B cell (primary cell): ENCODE data around the gene GPC3. TPM values are rescaled to one million over a fixed set of nuclear protein-coding genes. Genes with fewer than 3 reads are reported as not detected.

ENCODE experiments used
- ATAC-seq: fragments of 200-7000 bp; cut with Tn5 transposase; one replicate; pipeline ENCODE4 v1.10.0; 2021; ENCODE audit warnings: low read depth, mild to moderate bottlenecking, moderate number of reproducible peaks, moderate library complexity
- CTCF ChIA-PET: fragments of 350-600 bp; sonication (Branson Sonifier 250); formaldehyde crosslinking; loops from one replicate; lab custom pipeline; 2021; ENCODE audit warnings: antibody characterized with exemption, inconsistent platforms; lab: Charles Lee
- POLR2A ChIA-PET: fragments of 350-600 bp; sonication (Branson Sonifier 250); formaldehyde crosslinking; loops from one replicate; lab custom pipeline; 2021; ENCODE audit warnings: antibody characterized with exemption; lab: Charles Lee
- DNase-seq: peaks from one replicate; pipeline ENCODE4 v3.0.0; 2013
- H2AFZ ChIP-seq: 2 replicates; pipeline ENCODE4 v1.6.1; 2012; ENCODE audit warnings: mild to moderate bottlenecking, low read depth, low read length; ENCODE audit not compliant: insufficient read depth, poor library complexity, severe bottlenecking
- H3K27ac ChIP-seq, 2 donors: 1 replicate in 1 of 2; 2 replicates in 1 of 2; pipeline ENCODE4 v1.5.1; 2012 to 2013; ENCODE audit warnings: low read length in 2 of 2, mild to moderate bottlenecking in 2 of 2, moderate library complexity in 1 of 2
- H3K27me3 ChIP-seq, 4 experiments: fragments of 200-600 bp in 1 of 4; sonication (generic) in 1 of 4; replicated peaks in 1 of 4; 1 replicate in 2 of 4; 2 replicates in 2 of 4; pipeline versions ENCODE4 v1.6.1 to v1.7.0; 2013 to 2016; ENCODE audit warnings: low read length in 3 of 4, mild to moderate bottlenecking in 2 of 4, mixed read lengths in 1 of 4, moderate library complexity in 1 of 4; ENCODE audit not compliant: insufficient read depth in 4 of 4, control insufficient read depth in 3 of 4; ENCODE audit errors: control extremely low read depth in 1 of 4
- H3K36me3 ChIP-seq, 2 experiments: replicated peaks in 1 of 2; 1 replicate in 1 of 2; 2 replicates in 1 of 2; pipeline versions ENCODE4 v1.6.1 to v1.7.1; 2013; ENCODE audit warnings: low read length in 1 of 2; ENCODE audit not compliant: insufficient read depth in 2 of 2, control insufficient read depth in 1 of 2; ENCODE audit errors: control extremely low read depth in 1 of 2, extremely low read depth in 1 of 2
- H3K4me1 ChIP-seq, 2 donors: fragments of 200-600 bp in 1 of 2; sonication (generic) in 1 of 2; 1 replicate in 1 of 2; 2 replicates in 1 of 2; pipeline versions ENCODE4 v1.5.1 to v1.6.1; 2013 to 2017; ENCODE audit warnings: low read length in 2 of 2; ENCODE audit not compliant: control insufficient read depth in 2 of 2, insufficient read depth in 2 of 2
- H3K4me2 ChIP-seq: replicated peaks from 2 replicates; pipeline ENCODE3; 2012; ENCODE audit warnings: mild to moderate bottlenecking, low read depth, low read length; ENCODE audit not compliant: poor library complexity, severe bottlenecking
- H3K4me3 ChIP-seq, 5 experiments: fragments of 200-600 bp in 1 of 5; sonication (generic) in 1 of 5; 1 replicate in 3 of 5; 2 replicates in 2 of 5; pipeline versions ENCODE4 v1.5.1 to v1.7.0; 2011 to 2016; ENCODE audit warnings: low read length in 4 of 5, mild to moderate bottlenecking in 4 of 5, low read depth in 2 of 5, control low read depth in 1 of 5, moderate library complexity in 1 of 5; ENCODE audit not compliant: insufficient read depth in 1 of 5; ENCODE audit errors: control extremely low read depth in 1 of 5, extremely low read depth in 1 of 5
- H3K79me2 ChIP-seq: fragments of 200-600 bp; sonication (generic); one replicate; pipeline ENCODE4 v1.6.0; 2016; ENCODE audit warnings: low read length; ENCODE audit not compliant: control insufficient read depth, insufficient read depth
- H3K9ac ChIP-seq: fragments of 200-600 bp; sonication (generic); 2 replicates; pipeline ENCODE4 v1.6.1; 2017; ENCODE audit warnings: mild to moderate bottlenecking, low read length, moderate library complexity
- H3K9me3 ChIP-seq, 3 donors: one replicate each; pipeline versions ENCODE4 v1.6.1 to v1.7.1; 2013; ENCODE audit warnings: low read length in 2 of 3; ENCODE audit not compliant: control insufficient read depth in 2 of 3, insufficient read depth in 1 of 3; ENCODE audit errors: control extremely low read depth in 1 of 3
- H4K20me1 ChIP-seq: 2 replicates; pipeline ENCODE4 v1.6.0; 2012; ENCODE audit warnings: mild to moderate bottlenecking, low read length; ENCODE audit not compliant: insufficient read depth, control insufficient read depth, poor library complexity, severe bottlenecking
- H3K27ac Mint-ChIP-seq: one replicate; pipeline ENCODE4 v1.8.0; 2021; ENCODE audit warnings: mixed read lengths
- H3K27me3 Mint-ChIP-seq: one replicate; pipeline ENCODE4 v1.8.0; 2021; ENCODE audit warnings: mixed read lengths
- H3K4me1 Mint-ChIP-seq: one replicate; pipeline ENCODE4 v1.8.0; 2021; ENCODE audit warnings: mixed read lengths
- H3K4me3 Mint-ChIP-seq: one replicate; pipeline ENCODE4 v1.8.0; 2021; ENCODE audit warnings: mixed read lengths
- H3K9me3 Mint-ChIP-seq: one replicate; pipeline ENCODE4 v1.8.0; 2022; ENCODE audit warnings: mixed read lengths; ENCODE audit not compliant: insufficient read depth
- EZH2 ChIP-seq: IDR thresholded peaks from 2 replicates; pipeline ENCODE4 v1.6.1; 2012; ENCODE audit warnings: borderline replicate concordance, low read depth, mild to moderate bottlenecking, moderate library complexity, low read length; ENCODE audit not compliant: insufficient read depth, poor library complexity, severe bottlenecking
- WGBS: methylation state at CpG from one replicate; pipeline ENCODE4 v1.1.5; 2013; ENCODE audit warnings: missing lambda C conversion rate; ENCODE audit not compliant: insufficient coverage; 5-methylcytosine and 5-hydroxymethylcytosine counted together
- intact Hi-C: fragments of 100-400 bp; cut with micrococcal nuclease; formaldehyde crosslinking; loops from one replicate; pipeline ENCODE4 v1.10.0; 2022
- polyA plus RNA-seq: library from polyadenylated mRNA; depleted of rRNA; stranded (reverse); fragments of >200 nt; gene quantifications from 2 replicates; pipeline ENCODE4 v1.2.3, GENCODE V29; 2012
- total RNA-seq, 2 donors: library from RNA; stranded (reverse); fragments of 120-200 nt in 1 of 2; gene quantifications; 1 replicate in 1 of 2; 2 replicates in 1 of 2; pipeline versions ENCODE4 v1.2.3 to v1.2.4, GENCODE V29; 2013 to 2022
- TF ChIP-seq, protein P1 (sequence below): fragments of 200-600 bp; IDR thresholded peaks from one replicate; pipeline ENCODE4 v1.8.0; 2022; ENCODE audit warnings: antibody characterized with exemption, mild to moderate bottlenecking

The GPC3 gene
- total and polyA plus RNA-seq, 2 donors (not counting 1 experiment from before 2014, with no cell fraction given), result not detected

GRCh38 chrX:133607419-133608348 lies 377.7 kb downstream of the GPC3 start:
- H3K27ac Mint-ChIP-seq, result no peak overlapping the region
- no peaks in the 10 kb centered on the region for H3K9me3 ChIP-seq
- H3K9me3 Mint-ChIP-seq, result no peaks in the 10 kb centered on the region
- intact Hi-C loops, result no loop called here
- H3K4me2 ChIP-seq, result no peak overlapping the region
- H3K27me3 Mint-ChIP-seq, result peaks cover 9% of the 10 kb centered on the region
- ChIA-PET CTCF (no interaction called here), POLR2A (no interaction called here)
- TF ChIP-seq EZH2, result no peak
- TF ChIP-seq, protein P1, sequence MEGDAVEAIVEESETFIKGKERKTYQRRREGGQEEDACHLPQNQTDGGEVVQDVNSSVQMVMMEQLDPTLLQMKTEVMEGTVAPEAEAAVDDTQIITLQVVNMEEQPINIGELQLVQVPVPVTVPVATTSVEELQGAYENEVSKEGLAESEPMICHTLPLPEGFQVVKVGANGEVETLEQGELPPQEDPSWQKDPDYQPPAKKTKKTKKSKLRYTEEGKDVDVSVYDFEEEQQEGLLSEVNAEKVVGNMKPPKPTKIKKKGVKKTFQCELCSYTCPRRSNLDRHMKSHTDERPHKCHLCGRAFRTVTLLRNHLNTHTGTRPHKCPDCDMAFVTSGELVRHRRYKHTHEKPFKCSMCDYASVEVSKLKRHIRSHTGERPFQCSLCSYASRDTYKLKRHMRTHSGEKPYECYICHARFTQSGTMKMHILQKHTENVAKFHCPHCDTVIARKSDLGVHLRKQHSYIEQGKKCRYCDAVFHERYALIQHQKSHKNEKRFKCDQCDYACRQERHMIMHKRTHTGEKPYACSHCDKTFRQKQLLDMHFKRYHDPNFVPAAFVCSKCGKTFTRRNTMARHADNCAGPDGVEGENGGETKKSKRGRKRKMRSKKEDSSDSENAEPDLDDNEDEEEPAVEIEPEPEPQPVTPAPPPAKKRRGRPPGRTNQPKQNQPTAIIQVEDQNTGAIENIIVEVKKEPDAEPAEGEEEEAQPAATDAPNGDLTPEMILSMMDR, result no peak
- WGBS, result 60% methylated on average over 2 of the region's 5 CpGs
- no peak overlapping the region for H3K27ac ChIP-seq
- no peaks in the 10 kb centered on the region for H3K27me3 ChIP-seq
- DNase-seq (no peak), ATAC-seq (no peak)
- H3K9ac ChIP-seq, result no peak overlapping the region
- no peaks in the 10 kb centered on the region for H3K36me3 ChIP-seq
- no peaks in the 10 kb centered on the region for H4K20me1 ChIP-seq
- no peaks in the 10 kb centered on the region for H3K4me1 ChIP-seq
- no peak overlapping the region for H3K4me3 ChIP-seq
- no peaks in the 10 kb centered on the region for H3K4me1 Mint-ChIP-seq
- H3K79me2 ChIP-seq, result no peaks in the 10 kb centered on the region
- no peak overlapping the region for H2AFZ ChIP-seq
- no peak overlapping the region for H3K4me3 Mint-ChIP-seq

- no peak overlapping the region for H2AFZ ChIP-seq
- ATAC-seq (no peak), DNase-seq (no peak)
- H3K9me3 ChIP-seq, result no peaks in the 10 kb centered on the region
- Mint-ChIP-seq H3K9me3 (no peaks in the 10 kb centered on the region), H3K27me3 (peaks cover 9% of the 10 kb centered on the region), H3K27ac (no peak overlapping the region), H3K4me3 (no peak overlapping the region), H3K4me1 (no peaks in the 10 kb centered on the region)
- H3K4me3 ChIP-seq, result no peak overlapping the region
- POLR2A ChIA-PET, result no interaction called here
- no peak overlapping the region for H3K9ac ChIP-seq
- H3K27ac ChIP-seq, result no peak overlapping the region
- intact Hi-C loops, result no loop called here
- no peak overlapping the region for H3K4me2 ChIP-seq
- WGBS, result no CpG with 5 or more reads among the region's 1 CpG
- H4K20me1 ChIP-seq, result no peaks in the 10 kb centered on the region
- H3K4me1 ChIP-seq, result no peaks in the 10 kb centered on the region
- H3K27me3 ChIP-seq, result no peaks in the 10 kb centered on the region
- CTCF ChIA-PET, result no interaction called here
- no peaks in the 10 kb centered on the region for H3K36me3 ChIP-seq
- TF ChIP-seq EZH2, result no peak
- TF ChIP-seq, protein P1, result no peak
- H3K79me2 ChIP-seq, result no peaks in the 10 kb centered on the region
Observed at GRCh38 chrX:133606990-133607389, 378.4 kb downstream of the GPC3 start.
